Measurements from ENCODE around the gene ATPAF2.

ATPAF2 gene

GRCh38 chr17:18038861-18039534 is at the start of gene ATPAF2, which contains the start of gene GID4:
Gene ATPAF2 (minus strand): TSS chr17:18039168. CDS start chr17:18039013, 155 bp downstream.
Gene GID4 (plus strand): TSS chr17:18039408. CDS start chr17:18039465, 57 bp downstream.
- peak; percentile 100 for DNase-seq (ENCODE audit: low read depth in 2 of 2)

DNA sequence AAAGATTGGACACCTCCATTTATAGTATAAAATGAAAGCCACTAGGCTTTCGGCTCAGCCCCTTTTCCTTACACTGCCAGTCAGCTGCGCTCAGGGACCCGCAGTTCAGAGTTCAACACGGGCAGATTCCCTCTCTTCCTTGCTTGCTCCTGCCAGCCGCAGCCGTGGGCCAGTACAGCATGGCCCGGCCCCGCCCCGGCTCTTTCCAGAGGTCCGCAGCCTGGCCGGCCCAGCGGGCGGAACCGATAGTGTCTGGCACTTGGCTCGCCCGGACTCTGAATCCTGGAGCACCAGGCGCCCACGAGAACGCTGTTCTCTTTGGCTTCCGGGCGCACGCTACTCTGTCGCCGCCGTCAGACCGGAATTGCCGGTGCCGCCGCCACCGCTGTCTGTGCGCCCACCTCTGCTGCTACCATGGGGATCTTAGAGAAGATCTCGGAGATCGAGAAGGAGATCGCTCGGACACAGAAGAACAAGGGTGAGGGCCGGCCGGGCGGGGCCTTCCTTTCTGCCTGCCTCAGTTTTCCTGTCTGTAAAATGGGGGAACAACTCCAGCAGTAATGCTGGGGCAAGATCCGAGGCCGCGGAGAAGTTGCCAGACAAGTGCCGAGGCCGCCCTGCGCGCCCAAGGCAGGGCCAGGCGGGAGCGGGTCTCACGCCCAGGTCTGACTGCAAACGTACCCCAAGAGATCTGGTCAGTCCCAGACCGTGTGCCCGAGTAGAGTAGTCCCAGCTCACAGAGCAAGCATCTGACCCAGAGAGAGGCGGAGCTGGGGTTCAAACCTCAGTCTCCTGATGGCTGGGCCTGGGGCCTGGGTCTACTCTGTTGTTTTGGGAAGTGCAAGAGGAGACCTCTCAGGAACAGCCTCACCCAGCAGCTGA is 48.9 kb upstream of the ATPAF2 start, which contains the start of gene DRG2:
Gene DRG2, plus strand, starts transcription at position 339 of the 882 bp plus-strand sequence. Its CDS starts 76 bp downstream, at position 415.
- peak; percentile 81 to 83 for DNase-seq (ENCODE audit: low read depth in 2 of 2)

DNA sequence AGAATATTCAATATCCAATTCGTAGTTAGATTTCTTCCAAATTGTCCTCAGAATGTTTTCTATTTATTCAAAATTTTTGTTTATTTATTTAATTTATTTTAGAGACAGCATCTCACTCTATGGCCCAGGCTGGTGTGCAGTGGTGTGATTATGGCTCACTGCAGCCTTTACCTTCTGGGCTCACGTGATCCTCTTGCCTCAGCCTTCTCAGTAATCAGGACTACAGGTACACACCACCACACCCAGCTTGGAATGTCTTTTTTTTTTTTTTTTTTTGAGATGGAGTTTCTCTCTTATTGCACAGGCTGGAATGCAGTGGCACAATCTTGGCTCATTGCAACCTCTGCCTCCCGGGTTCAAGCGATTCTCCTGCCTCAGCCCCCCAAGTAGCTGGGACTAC is 45.3 kb upstream of the ATPAF2 start:
- DNase-seq (ENCODE audit: low read depth in 2 of 2): no peak

DNA sequence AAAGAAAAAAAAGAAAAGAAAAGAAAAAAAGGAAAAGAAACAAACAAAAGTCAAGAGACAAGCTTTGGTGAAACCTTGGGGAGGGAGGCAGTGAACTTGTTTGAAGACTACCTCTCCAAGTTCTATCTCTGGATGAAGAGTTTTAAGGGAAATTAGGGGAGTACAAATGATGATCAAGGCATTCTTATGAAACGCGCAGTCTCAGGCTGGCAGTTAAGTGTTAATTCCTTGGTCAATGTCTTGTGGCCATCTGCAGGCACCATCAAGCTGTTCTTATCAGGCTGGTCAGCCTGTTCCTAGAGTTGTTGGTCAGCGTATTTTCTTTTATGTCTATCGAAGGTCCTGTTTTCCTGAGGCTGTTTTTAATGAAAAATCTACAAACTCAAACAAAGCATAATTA is 40.6 kb upstream of the ATPAF2 start:
- no peak for DNase-seq (ENCODE audit: low read depth in 2 of 2)

- no peak for DNase-seq (ENCODE audit: low read depth in 2 of 2)
These were observed 38.0 kb upstream of the ATPAF2 start for GRCh38 chr17:18076936-18077335.

GRCh38 chr17:18074566-18075272 is 35.8 kb upstream of the ATPAF2 start:
- DNase-seq (ENCODE audit: low read depth in 2 of 2): no peak

DNA sequence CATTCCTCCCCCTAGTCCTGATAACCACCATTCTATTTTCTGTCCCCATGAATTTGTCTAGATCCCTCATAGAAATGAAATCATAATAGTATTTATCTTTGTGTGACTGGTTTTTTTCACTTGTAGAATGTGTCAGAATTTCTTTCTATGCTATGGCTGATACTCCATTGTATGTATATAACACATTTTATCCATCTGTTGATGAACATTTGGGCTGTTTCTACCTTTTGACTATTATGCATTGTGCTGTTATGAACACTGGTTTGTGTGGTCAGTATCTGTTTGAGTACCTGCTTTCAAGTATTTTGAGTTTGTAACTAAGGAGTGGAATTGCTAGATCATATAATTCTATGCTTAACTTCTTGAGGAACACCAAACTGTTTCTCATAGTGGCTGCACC is 32.8 kb upstream of the ATPAF2 start:
- DNase-seq (ENCODE audit: low read depth in 2 of 2): no peak

DNA sequence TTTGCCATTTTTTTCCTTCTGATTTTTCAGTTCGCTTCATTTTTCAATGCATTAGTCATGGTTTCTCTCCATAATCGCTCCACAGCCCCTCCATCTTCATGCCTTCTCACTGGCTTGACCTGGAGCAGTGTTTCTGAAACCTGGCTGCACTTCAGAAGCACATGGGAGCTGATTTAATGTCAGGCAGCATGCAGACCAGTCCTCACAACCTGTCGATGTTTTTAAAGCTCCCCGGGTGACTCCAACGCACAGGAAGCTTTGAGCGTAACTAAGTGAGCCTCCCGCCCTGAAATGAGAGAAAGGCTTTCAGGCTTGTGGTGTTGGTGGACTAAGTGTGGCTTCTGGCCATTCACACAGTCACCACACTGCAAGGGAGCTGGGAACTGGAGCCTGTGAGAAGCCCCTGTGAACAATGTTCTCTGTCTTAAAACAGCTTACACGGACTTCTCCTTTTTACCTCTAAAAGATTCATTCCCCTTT is 31.9 kb upstream of the ATPAF2 start:
- no peak for DNase-seq (ENCODE audit: low read depth in 2 of 2)

DNA sequence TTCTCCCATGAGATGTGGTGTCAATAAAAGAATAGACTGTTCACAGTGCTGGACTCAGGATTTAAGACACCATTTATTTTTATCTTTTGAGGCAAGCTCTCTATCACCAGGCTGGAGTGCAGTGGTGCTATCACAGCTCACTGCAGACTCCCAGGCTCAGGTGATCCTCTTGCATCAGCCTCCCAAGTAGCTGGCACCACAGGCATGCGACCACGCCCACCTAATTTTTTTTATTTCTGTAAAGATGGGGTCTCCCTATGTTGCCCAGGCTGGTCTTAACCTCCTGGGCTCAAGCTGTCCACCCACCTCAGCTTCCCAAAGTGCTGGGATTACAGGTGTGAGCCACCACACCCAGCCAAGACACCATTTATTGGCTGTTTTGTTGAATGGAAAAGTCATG is 30.1 kb upstream of the ATPAF2 start:
- DNase-seq (ENCODE audit: low read depth in 2 of 2): no peak

DNA sequence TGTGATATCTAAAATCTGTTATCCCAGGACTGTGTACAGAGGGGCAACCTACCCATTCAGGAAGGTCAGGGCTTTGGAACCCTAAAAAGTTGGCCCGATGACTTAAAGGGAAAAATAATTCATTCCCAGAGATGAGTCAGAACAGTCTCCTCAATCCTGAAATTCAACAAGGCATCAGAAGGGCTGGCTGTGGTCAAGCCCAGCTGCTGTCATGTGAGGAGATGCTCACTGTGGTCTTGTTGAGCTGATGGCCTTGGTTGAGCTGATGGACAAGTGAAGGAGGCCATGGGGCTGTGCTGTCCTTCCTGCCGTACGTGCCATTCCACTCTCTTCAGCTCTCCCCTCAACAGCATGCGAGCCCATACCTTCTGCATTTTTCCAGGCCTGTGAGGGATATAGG is 27.9 kb upstream of the ATPAF2 start:
- no peak for DNase-seq (ENCODE audit: low read depth in 2 of 2)

DNA sequence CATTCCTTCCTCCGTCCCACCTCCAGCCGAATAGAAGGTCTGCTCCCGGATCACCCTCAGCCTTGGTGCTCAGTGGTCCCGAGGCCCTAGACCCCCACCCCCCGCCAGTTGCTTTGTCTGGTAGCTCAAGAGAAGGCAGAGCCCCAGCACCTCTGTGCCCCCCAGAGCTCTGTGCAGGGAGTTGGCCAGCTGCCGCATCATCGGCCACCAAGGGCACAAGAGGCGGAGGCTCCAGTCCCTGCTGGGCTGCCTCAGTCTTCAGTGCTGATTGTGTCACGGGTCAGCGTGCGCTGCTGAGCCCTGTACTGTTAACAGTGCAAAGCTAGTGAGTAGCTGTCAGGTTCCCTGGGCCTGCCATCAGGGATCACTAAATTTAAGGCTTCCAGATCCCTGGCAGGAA is 26.6 kb upstream of the ATPAF2 start:
- no peak for DNase-seq (ENCODE audit: low read depth in 2 of 2)

DNA sequence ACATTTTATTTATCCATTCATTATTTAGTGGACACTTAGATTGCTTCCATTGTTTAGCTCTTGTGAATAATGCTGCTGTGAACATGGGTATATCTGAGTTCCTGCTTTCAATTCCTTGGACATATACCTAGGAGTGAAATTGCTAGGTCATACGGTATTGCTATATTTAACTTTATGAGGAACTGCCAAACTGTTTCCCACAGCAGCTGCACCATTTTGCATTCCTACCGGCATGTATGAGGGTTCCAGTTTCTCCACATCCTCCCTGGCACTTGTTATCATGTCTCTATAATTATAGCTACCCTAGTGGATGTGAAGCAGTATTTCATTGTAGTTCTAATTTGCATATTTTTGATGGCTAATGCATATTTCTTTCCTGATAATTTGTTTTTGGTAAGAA is 25.1 kb upstream of the ATPAF2 start:
- DNase-seq (ENCODE audit: low read depth in 2 of 2): no peak

- DNase-seq (ENCODE audit: low read depth in 2 of 2): no peak
These were observed 20.3 kb upstream of the ATPAF2 start for GRCh38 chr17:18059283-18059682.

GRCh38 chr17:18056214-18056613 is 17.2 kb upstream of the ATPAF2 start:
- DNase-seq (ENCODE audit: low read depth in 2 of 2): no peak

GRCh38 chr17:18055597-18055996 is 16.6 kb upstream of the ATPAF2 start:
- DNase-seq (ENCODE audit: low read depth in 2 of 2): no peak

GRCh38 chr17:18045691-18046350 is 6.9 kb upstream of the ATPAF2 start:
- no peak for DNase-seq (ENCODE audit: low read depth in 2 of 2)

DNA sequence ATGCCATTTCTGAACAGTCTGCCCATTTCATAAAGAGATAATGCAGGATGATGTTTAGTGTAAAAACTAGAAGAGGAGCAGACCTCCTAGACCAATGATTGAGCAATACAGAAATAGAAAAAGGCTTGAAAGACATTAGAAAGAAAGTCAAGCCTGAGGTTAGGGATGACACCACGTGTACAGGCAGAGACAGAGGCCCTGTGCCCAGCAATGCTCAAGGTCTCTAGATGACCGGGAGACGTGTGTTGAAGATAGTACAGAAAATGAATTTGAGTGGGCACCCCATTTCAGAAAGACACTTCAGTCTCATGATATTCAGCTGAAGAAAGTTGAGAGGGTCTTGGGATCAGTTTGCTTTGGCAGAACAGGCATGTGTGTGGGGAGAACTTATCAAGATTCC is 5.6 kb upstream of the ATPAF2 start:
- no peak for DNase-seq (ENCODE audit: low read depth in 2 of 2)

- DNase-seq (ENCODE audit: low read depth in 2 of 2): no peak
These were observed 4.5 kb upstream of the ATPAF2 start for GRCh38 chr17:18043491-18043890.

DNA sequence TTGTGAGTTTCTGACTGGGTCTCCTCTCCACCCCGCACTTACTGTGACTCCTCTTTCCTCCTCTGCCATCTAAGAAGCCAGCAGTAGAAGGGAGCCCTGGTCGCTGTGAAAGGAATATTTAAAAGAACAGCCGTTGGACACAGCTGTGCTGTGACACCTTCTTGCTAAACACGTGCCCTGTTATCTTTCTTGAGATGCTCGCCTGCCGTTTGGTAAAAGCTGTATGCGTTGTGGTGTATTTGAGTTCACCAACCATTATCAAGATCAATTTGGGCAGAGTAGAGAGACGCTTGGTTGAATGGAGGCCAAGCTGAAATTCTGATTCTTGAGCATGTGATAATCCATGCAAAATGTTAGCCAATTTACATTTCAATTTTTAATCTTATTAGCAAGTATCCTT is 4.0 kb upstream of the ATPAF2 start:
- no peak for DNase-seq (ENCODE audit: low read depth in 2 of 2)

DNA sequence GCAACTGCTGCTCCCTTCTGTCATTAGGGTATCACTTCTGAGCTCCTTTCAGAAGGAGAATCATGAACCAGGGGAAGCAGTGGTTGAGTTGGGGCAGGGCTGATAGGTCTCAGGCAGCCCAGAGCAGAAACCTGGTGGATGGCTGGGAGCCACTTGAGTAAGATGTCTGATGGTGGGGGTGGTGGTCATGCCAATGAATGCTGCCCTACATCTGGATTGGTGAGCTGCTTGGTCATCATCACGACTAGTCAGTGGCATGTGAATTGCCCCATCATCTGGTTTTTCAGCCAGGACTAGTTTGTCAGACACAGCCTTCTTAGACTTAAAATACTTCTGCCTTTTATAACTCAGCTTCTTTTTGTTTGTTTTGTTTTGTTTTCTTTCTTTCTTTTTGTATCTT is 2.8 kb upstream of the ATPAF2 start:
- no peak for DNase-seq (ENCODE audit: low read depth in 2 of 2)

DNA sequence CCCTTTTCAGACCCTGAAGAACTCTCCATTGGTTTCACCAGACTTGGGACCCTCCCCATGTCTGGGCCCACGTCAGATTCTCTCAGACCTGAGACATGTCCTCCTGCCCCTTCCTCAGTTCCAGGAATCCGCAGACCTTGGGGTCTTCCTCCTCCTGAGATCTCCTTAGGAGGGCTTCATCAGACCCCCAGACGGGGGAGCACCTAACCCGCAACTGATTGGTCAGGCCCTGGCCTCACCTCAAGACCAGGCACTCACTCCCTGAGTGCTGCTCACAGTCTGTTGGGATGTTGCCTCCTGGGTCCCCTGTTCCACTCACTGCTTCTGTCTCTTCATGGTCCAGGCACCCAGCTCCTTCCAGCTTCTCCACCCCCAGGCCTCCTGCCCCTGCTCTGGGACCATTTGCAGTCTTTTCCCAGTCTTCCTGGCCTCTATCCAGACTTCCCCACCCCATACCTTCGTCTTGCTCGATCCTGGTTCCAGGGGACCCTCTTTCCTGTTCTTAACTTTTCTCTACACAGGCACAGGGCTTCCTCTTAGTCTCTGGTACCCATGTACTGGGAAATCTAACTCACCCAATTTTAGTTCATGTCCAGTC is 1.4 kb upstream of the ATPAF2 start:
- no peak for DNase-seq (ENCODE audit: low read depth in 2 of 2)

Measured in stimulated activated CD8-positive, alpha-beta memory T cell treated with anti-CD3 and anti-CD28 coated beads, Interleukin-15, amount 100 ng/mL, for 48 hours (primary cell).